Heart left ventricle (tissue), 16 donors: Measurements from ENCODE around the gene POU1F1. TPM values are rescaled to one million over a fixed set of nuclear protein-coding genes. Genes with fewer than 3 reads are reported as not detected.

ENCODE experiments used
- ATAC-seq, 4 donors: fragments of 200-7000 bp; cut with Tn5 transposase; one replicate each; pipeline ENCODE4 v1.9.1; 2020 to 2022; ENCODE audit warnings: moderate library complexity in 4 of 4, mild to moderate bottlenecking in 3 of 4, moderate number of reproducible peaks in 1 of 4
- DNase-seq, 5 donors: peaks; one replicate each; pipeline ENCODE4 v3.0.0-alpha.2; 2020
- H3K27ac ChIP-seq, 12 donors: fragments of 200-600 bp; sonication (generic) in 4 of 12; one replicate each; pipeline versions ENCODE4 v1.5.0 to v1.8.0; 2016 to 2022; ENCODE audit warnings: mild to moderate bottlenecking in 2 of 12
- H3K27me3 ChIP-seq, 9 donors: fragments of 200-600 bp; sonication (generic) in 2 of 9; one replicate each; pipeline versions ENCODE4 v1.5.1 to v1.8.0; 2016 to 2022; ENCODE audit warnings: mild to moderate bottlenecking in 3 of 9
- H3K36me3 ChIP-seq, 9 donors: fragments of 200-600 bp; sonication (generic) in 2 of 9; one replicate each; pipeline versions ENCODE4 v1.5.0 to v1.8.0; 2018 to 2022; ENCODE audit warnings: mild to moderate bottlenecking in 2 of 9
- H3K4me1 ChIP-seq, 12 donors: fragments of 200-600 bp; sonication (generic) in 4 of 12; one replicate each; pipeline versions ENCODE4 v1.5.0 to v1.8.0; 2016 to 2022; ENCODE audit warnings: mild to moderate bottlenecking in 3 of 12
- H3K4me3 ChIP-seq, 12 donors: fragments of 200-600 bp; sonication (generic) in 4 of 12; one replicate each; pipeline versions ENCODE4 v1.5.0 to v1.8.0; 2017 to 2022; ENCODE audit warnings: mild to moderate bottlenecking in 9 of 12, moderate library complexity in 4 of 12
- H3K9me3 ChIP-seq, 12 donors: fragments of 200-600 bp; sonication (generic) in 4 of 12; one replicate each; pipeline versions ENCODE4 v1.5.0 to v1.8.0; 2016 to 2022; ENCODE audit warnings: mild to moderate bottlenecking in 1 of 12
- POLR2A ChIP-seq, 2 donors: fragments of 450-650 bp; IDR thresholded peaks; one replicate each; pipeline ENCODE4 v1.6.1; 2017; ENCODE audit warnings: antibody characterized with exemption in 2 of 2, mild to moderate bottlenecking in 2 of 2, moderate library complexity in 2 of 2
- WGBS, 4 donors: extraction: QIAGEN DNeasy Blood & Tissue Kit in 2 of 4; methylation state at CpG; one replicate each; pipeline versions ENCODE4 v1.1.5 to v1.1.7; 2013 to 2018; 5-methylcytosine and 5-hydroxymethylcytosine counted together
- intact Hi-C, 10 donors: fragments of 100-400 bp; cut with DNase I; formaldehyde crosslinking; loops; one replicate each; pipeline versions ENCODE4 v1.11.1 to v1.14.2; 2022
- polyA plus RNA-seq, 2 donors: library from polyadenylated mRNA; stranded (reverse); fragments of 200-250 nt; gene quantifications; one replicate each; pipeline ENCODE4 v1.2.3, GENCODE V29; 2013
- total RNA-seq, 9 donors: library from RNA; depleted of rRNA in 2 of 9; stranded (reverse); fragments of >200 nt in 2 of 9; fragmentation: NEBNext Ultra II Directional in 3 of 9; extraction: Animal tissue kit (Norgen Biotek cat#: 25700) in 3 of 9; gene quantifications; one replicate each; pipeline versions ENCODE4 v1.1.0 to v1.2.4, GENCODE V29; 2016 to 2023
- TF ChIP-seq, protein P1 (sequence below), 12 donors: fragments of 200-600 bp; sonication (generic) in 4 of 12; IDR thresholded peaks; one replicate each; pipeline versions ENCODE4 v1.5.0 to v1.8.0; 2018 to 2022; ENCODE audit warnings: antibody characterized with exemption in 12 of 12, mild to moderate bottlenecking in 5 of 12
- donor health status: ischemic (EF 13 %, LVEDD 7.1; RV severe dilation, severe dysfunction).
- donor health status: healthy with polysubstance abuse.
- donor health status: DM: no; HTN: yes; CAD: no.
- donor health status: DM: no; HTN: no; CAD: no.
- donor health status: ischemic (EF 25% LVEDD 6.9; RV normal size, moderate dysfunction).
- donor health status: ischemic (EF 25% LVEDD 5.7; RV mildly dilated, moderate dysfunction).
- donor health status: healthy.
- donor health status: DM: yes; HTN: yes; CAD: no.
- donor health status: ischemic (EF 35%, LVEDD 5.7; RV mildly dilated, moderate dysfunction).
- donor health status: nonischemic (EF 11% LVEDD 7.7; RV severe dilation, severe dysfunction).
- donor health status: DM: yes; HTN: yes; CAD: no.
- donor health status: PGD.
- donor health status: ischemic (EF 29% LVEDD 5.4; RV normal size, mild dysfunction).
- donor health status: nonischemic (EF 23%, LVEDD 6.1; RV moderate dilation, normal function).

POU1F1 gene
- total and polyA plus RNA-seq, 11 donors = not detected

DNA sequence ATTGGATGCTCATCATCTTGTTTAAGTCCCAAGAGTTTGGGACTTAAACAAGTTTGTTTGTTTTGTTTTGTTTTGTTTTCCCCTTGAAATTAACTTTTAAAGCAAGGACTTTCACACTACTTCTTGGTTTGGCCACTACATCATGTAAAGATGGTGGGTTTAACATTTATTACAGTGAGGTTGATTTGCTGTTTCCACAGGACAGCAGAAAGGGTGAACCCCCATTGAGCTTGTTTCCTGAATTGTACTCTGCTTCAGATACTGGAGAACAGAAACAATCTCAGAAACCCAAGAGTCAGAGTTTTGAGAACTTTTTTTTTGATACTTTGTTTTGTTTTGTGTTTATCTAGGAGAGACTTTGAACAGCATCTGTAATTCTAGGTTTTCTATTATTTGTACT, 6.7 kb downstream of the POU1F1 start:
- Histone ChIP-seq H3K27me3 (no peaks in the 10 kb centered on the region), H3K9me3 (no peaks in the 10 kb centered on the region), H3K4me3 (no peak overlapping the region), H3K36me3 (no peaks in the 10 kb centered on the region), H3K27ac (no peak overlapping the region), H3K4me1 (peaks cover 0 to 9% (median 0%) of the 10 kb centered on the region in 12 donors)
- TF ChIP-seq POLR2A (IDR thresholded peaks at IDR 0.05) = no peak
- TF ChIP-seq, protein P1, sequence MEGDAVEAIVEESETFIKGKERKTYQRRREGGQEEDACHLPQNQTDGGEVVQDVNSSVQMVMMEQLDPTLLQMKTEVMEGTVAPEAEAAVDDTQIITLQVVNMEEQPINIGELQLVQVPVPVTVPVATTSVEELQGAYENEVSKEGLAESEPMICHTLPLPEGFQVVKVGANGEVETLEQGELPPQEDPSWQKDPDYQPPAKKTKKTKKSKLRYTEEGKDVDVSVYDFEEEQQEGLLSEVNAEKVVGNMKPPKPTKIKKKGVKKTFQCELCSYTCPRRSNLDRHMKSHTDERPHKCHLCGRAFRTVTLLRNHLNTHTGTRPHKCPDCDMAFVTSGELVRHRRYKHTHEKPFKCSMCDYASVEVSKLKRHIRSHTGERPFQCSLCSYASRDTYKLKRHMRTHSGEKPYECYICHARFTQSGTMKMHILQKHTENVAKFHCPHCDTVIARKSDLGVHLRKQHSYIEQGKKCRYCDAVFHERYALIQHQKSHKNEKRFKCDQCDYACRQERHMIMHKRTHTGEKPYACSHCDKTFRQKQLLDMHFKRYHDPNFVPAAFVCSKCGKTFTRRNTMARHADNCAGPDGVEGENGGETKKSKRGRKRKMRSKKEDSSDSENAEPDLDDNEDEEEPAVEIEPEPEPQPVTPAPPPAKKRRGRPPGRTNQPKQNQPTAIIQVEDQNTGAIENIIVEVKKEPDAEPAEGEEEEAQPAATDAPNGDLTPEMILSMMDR (IDR thresholded peaks at IDR 0.05) = no peak
- intact Hi-C loops = no loop called here
- ATAC-seq = no peak
- no peak for DNase-seq

DNA sequence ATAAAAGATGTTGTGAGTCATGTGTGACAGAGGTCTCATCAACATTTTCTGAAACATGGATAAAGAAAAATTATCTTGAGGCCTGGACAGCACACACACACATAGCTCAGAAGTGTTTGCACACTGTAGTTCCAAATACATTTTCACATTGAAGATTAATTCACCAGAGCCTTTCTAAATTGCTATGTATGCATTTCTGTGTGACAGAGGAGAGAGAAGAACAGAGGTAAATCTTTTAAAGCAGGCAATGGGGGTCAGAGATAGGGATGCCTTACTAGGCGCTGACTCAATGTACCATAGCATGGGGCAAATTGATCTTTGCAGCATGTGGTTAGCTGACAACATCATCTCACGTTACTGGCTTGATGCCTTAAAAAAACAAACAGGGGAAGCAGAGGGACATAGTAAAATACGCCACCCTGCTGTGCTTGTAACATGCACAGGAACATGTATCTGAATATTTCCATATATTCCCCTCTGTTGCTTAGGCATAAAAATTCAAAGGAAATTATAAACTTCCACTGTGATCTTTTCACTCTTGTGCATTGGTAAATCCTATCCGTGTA, 7.7 kb downstream of the POU1F1 start:
- WGBS, 4 donors = 70 to 85% (median 78%) methylated on average over 4 of the region's 4 CpGs
- Histone ChIP-seq H3K36me3 (no peaks in the 10 kb centered on the region), H3K4me1 (peaks cover 0 to 9% (median 0%) of the 10 kb centered on the region in 12 donors), H3K4me3 (no peak overlapping the region), H3K27me3 (no peaks in the 10 kb centered on the region), H3K9me3 (no peaks in the 10 kb centered on the region), H3K27ac (no peak overlapping the region)
- intact Hi-C loops = no loop called here
- TF ChIP-seq POLR2A (IDR thresholded peaks at IDR 0.05) = no peak
- TF ChIP-seq, protein P1 (IDR thresholded peaks at IDR 0.05) = no peak
- no peak for ATAC-seq
- no peak for DNase-seq

DNA sequence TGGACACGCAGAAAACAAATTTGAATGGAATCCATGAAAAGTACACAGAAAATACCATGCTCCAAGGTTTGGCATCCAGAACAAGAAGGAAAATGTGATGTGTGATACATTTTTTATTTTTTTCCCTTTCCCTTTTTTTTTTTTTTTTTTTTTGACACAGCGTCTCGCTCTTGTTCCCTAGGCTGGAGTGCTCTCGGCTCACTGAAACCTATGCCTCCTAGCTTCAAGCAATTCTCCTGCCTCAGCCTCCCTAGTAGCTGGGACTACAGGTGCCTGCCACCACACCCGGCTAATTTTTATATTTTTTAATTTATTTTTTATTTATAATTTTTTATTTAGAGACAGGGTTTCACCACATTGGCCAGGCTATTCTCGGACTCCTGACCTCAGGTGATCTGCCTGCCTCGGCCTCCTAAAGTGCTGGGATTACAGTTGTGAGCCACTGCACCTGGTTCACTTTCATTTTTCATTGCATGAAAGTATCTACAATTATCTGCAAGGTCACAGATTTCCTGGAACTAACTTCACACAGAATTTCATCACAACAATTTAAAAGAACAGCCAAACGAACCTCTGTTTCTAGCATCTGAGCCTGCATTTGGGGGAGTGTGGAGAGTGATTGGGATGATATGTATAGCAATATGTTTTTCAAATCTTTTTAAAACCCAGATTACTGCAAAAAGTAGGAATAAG, 8.3 kb downstream of the POU1F1 start:
- DNase-seq = no peak
- TF ChIP-seq POLR2A (IDR thresholded peaks at IDR 0.05) = no peak
- TF ChIP-seq, protein P1 (IDR thresholded peaks at IDR 0.05) = no peak
- no peak overlapping the region for H3K27ac ChIP-seq
- H3K36me3 ChIP-seq = no peaks in the 10 kb centered on the region
- intact Hi-C loops = no loop called here
- peaks cover 0 to 9% (median 0%) of the 10 kb centered on the region in 12 donors for H3K4me1 ChIP-seq
- 83 to 85% (median 84%) methylated on average over 8 of the region's 8 CpGs for WGBS, 4 donors
- ATAC-seq = no peak
- H3K9me3 ChIP-seq = no peaks in the 10 kb centered on the region
- H3K27me3 ChIP-seq = no peaks in the 10 kb centered on the region
- no peak overlapping the region for H3K4me3 ChIP-seq

DNA sequence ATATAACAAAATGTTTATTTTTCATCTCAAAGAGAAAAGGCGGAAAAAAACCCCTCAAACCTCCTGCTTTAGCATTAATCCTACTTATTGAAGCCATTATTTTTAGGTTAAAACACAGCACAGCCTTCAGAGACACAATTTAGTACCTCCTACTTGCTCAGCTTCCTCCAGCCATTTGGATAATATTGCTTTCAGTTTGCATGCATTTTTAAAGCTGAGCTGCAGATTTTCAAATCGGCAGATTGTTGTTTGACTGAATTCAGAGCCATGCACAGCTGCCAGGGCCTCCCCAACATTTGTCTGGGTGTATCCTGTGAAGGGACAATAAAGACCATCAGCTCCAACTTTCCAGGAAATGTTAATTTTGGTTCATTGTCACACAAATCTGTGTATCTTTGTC, 14.5 kb downstream of the POU1F1 start:
- no peak for ATAC-seq
- no peak for DNase-seq
- Histone ChIP-seq H3K27me3 (no peaks in the 10 kb centered on the region), H3K9me3 (no peaks in the 10 kb centered on the region), H3K4me3 (no peak overlapping the region), H3K4me1 (no peaks in the 10 kb centered on the region), H3K27ac (no peak overlapping the region), H3K36me3 (no peaks in the 10 kb centered on the region)
- TF ChIP-seq, protein P1 (IDR thresholded peaks at IDR 0.05) = no peak
- no peak for TF ChIP-seq POLR2A (IDR thresholded peaks at IDR 0.05)
- WGBS, 4 donors = 66 to 79% (median 68%) methylated on average over 2 of the region's 2 CpGs
- intact Hi-C loops = no loop called here
